Activated CD4-positive, alpha-beta T cell treated with anti-CD3 and anti-CD28 coated beads, Interleukin-10, Interleukin-2, amounts not matched to agents 100 ng/mL and 50 ng/mL, durations not matched to agents 16 hours and 8 hours (primary cell): ENCODE results near the gene TH.

Experiments
- DNase-seq: peaks from one replicate; pipeline ENCODE4 v3.0.0-alpha.2; 2020

TH gene

GRCh38 chr11:2158296-2158737 is 13.3 kb downstream of the TH start:
- no peak for DNase-seq

- DNase-seq = no peak
Measured at GRCh38 chr11:2157294-2158040, 14.1 kb downstream of the TH start.

GRCh38 chr11:2156416-2157182 is 15.0 kb downstream of the TH start:
- peak; percentile 70 for DNase-seq

GRCh38 chr11:2155511-2155910 is 16.1 kb downstream of the TH start:
- no peak for DNase-seq

- DNase-seq = no peak
Measured at GRCh38 chr11:2154889-2155288, 16.7 kb downstream of the TH start.

DNA sequence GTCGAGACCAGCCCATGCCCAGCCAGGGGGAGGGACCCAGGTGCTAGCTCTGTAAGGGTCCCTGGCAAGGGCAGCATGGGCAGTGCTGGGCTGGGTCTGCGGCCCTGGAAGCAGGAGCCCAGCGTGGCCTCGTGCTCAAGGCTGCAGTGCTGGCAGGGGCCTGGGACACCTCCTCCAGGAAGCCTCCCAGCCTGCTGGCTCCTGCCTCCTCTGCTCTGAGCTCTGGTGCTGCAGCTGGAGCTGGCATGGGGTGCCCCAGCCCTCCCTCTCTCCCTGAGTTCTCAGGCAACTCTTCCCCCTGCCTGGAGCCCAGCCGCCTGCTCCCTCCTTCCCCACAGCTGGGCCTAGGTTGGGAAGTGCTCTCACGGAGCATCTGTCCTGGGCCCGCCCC is 17.4 kb downstream of the TH start:
- no peak for DNase-seq

GRCh38 chr11:2153581-2154194 is 17.9 kb downstream of the TH start:
- no peak for DNase-seq

- DNase-seq = peak; percentile 76
Measured at GRCh38 chr11:2151500-2152257, 19.9 kb downstream of the TH start.

DNA sequence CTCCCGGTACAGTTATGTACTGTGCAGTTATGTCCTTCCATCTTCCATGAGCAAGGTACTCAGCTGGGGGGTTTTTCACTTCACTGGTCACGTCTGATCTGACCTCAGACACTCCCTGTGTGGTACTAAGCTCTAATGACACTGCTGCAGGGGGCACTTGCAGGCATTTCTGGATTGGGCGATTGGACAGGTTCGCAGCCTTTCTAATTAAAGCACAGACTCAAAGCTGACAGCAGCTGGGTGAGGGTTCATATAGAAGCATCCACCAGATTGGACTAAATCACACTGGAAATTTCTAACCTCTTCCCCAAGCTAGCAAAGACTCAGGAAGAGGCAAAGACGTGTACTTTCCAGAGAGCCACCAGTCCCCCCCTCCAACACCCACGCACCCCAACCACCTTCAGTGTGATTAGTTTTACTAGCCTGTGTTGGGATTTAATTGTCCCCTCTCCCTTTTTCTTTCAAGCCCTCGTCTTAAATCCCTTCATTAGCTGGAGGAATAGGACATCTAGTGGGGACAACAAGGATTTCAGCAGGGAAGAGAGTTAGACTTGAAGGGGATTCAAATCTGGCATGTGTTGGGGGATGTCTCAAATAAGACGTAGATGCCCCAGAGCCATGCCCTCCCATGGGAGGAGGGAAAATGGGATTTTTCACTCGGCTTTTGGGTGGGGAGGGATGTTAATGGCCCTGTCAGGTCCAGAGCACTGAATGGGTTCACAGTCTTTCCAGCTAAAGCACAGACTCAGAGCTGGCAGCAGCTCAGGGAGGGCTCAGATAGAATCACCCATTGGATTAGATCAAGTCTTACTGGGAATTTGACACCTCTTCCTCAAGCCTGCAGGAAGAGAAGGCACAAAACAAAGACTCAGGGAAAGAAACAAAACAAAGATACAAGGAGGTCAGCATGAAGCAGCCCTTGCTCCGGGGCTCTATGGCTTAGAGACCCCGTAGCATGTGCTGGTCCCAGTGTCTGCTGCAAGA is 21.5 kb downstream of the TH start:
- DNase-seq = no peak

- no peak for DNase-seq
Measured at GRCh38 chr11:2149460-2149859, 22.2 kb downstream of the TH start.

DNA sequence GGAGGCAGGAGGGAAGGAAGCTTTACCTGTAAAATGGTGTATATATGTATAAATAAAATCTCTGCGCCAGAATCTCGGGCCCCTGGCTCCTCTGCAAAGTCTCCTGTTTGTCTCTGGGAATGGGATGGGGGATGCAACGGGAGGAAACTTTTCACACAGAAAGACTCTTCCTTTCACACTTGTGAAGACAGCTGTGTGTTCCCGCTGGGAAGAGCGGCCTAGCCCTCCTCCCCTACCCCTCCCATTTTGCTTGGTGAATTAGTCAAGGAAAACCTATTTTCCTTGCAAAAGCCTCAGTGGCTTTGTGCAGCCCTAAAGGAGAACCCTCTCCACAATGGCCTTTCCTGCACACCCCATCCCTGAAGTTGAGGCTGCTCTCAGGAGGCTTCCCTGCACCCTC is 23.0 kb downstream of the TH start:
- DNase-seq = no peak

DNA sequence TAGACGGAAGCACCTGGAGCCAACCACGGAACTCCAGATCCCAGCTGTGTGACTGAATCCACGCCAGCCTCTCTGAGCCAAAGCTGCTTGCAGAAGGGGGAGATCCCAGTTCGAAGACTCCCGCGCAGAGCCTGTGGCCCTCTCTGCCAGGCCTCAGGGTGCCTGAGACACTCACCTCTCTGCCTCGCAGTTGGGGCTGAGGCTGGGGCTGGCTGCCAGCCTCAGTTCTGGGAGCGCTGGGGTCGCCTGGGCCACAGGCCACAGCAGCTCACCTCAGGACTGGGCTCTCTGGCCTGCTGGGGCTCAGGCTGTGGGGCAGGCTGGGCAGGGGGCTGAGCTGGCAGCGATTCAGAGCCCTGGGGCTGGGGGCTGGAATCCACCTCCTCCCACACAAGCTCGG is 24.2 kb downstream of the TH start:
- DNase-seq = no peak

GRCh38 chr11:2146051-2146450 is 25.6 kb downstream of the TH start:
- no peak for DNase-seq

DNA sequence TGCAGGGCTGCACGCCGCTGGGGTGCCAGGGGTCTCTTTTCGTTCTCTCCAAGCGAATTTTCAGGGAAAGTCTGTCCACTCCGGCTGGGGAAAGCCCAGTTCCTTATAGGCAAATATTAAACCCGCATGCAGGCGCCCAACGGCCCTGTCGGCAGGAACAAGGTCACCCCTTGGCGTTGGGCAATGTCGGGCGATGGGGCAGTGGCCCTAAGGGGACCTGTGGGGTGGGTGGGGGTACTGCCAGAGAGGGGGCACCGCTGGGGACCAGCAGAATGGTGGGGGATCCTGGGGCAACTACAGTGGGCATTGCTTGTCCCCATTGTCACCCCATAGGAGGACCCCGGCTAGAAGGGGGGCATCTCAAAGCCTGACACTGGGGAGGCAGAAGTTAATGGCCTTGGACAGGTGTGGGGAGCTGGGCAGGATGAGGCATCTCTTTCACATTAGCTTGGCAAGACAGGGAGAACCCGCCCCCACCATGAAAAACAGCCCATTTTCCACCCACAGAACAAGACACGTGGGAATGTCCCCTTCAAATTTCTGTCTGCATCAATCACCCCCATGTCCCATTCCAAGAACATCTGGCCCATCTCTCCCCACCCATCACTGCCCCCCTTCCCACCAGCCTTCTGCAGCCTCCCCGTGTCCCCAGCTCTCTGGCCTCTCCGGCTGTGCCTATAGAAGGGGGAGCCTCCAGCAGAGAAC is 26.9 kb downstream of the TH start:
- no peak for DNase-seq

DNA sequence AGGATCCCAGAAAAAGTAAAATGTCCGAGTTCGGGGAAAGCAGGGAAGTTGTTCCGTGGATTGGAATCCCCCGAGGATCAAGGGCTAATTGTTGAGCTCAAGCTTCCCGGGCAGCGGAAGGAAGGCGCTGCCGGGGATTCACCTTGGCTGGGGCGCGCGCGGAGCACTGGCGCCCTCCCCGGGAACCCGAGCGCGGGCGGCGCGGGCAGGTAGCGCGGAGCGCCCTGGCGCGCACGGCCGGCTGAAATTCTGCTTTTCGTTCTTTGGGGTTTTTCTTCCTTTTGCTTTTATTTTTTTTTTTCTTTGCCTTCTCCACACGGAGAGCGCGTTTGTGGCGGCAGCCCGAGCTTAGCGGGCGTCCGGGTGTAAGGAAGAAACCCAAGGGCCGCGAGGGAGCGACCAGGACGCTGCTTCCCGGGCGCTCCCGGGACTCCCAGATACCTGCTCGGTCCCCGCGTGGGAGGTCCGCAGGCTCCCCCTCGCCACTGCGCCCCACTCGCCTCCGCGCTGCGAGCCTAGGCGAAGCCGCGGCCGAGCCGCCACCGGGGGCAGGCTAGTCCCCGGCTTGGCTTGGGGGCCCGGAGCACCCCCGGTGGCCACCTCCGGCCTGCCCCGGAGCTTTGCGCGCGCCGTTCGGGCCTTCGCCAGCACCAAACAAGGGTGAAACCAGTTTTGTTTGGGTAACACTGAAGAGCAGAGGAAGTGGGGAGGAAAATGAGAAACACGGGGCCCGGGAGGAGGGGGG is 27.6 kb downstream of the TH start:
- peak; percentile 21 for DNase-seq

DNA sequence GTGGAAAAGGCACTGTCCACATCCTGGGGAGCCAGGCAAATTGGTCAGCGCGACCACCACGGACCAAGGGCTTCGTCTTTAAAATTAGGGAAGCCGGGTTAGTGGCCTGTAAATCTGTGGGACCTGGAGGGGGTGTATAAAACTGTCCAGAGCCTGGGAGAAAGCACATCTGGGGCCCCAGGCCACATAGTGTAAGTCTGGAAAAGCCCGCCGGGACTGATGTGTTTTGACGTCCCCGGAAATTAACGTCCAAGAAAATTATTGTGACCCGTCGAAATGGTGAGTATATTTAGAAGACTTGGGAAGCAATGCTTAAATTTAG is 28.2 kb downstream of the TH start:
- DNase-seq = no peak

DNA sequence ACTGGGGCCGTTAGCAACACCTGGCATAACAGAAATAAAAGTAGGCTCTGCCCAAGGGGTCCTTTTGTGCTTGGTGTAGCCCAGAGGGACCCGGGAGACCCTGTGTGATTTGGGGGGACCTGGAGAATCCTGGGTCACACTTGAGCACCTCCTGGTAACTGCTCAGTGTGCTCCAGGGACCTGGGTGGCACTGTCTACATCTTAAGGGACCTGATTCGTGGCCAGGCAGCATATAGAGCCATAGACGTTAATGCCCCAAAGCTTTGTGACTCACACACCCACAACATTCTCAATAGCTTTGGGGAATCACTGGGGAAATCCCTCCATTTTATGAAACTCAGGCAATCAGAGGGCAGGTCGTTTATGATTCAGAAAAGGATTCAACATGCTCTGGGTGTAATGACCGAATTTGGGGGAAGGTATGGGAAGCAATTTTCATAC is 28.8 kb downstream of the TH start:
- peak; percentile 77 for DNase-seq

DNA sequence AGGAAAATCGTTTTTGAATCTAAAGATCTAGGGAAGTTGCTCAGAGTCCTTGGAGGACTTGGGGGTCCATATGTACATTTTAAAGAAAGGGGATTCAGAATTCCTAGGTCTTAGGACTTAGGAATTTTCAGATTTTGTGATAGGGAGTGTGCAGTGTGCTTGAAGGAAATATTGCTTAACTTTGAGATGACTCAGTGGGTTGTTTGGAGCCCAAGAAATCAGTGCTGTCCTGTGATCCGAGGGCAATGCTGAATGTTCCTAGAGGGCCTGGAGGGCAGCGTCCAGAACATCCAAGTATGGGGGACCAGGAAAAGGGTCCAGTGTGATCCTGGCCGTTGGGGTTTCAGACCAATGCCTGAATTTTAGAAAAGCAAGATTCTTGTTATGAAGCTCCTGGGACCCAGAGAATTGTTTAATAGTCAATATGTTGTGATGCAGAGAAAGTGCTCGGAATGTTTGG is 29.3 kb downstream of the TH start:
- DNase-seq = no peak

DNA sequence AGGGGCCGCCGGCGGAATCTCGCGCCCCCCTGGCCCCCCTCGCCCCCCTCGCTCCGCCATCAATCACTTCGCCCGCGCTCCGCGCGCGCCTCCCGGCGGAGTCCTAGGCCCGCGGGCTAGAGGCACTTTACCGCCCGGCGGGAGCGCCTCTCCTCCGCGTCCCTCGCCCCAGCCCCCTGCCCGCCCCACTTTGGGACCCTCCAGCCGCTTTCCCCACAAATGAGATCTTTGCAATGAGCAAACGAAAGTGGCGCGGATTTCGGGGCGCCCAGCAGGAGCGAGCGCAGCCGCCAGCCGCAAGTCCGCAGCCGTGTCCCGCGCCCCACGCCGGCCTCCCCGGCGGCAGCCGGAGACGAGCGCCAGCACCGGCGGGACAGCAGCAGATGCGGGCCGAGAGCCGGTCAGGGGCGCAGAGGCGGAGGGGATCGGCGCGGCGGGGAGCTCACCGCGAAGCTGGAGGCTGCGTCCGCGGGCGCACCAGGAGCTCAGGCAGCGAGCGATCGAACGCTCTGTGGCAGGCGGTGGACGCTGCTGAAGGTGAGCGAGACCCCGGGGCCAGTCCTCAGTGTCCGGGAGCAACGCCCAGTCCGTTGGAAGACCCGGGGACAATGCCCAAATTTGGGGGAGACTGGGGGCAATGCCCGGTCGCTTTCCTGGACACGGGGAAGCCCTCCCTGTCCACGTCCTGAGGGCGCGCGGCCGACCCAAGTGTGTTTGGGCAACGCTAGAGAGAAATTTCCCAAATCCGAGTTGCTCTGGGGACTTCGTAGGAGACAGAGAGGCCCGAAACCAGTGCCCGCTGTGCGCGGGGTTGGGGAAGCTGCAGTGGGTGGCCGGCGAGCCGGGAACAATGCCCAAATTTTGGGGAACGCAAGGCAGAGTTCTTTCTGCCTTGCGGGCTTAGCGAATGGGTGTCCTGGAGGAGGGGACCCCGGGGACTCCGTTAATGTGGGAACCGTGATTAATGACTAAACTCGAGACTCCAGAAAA is 30.9 kb downstream of the TH start:
- no peak for DNase-seq
